Trophoblast cell (in vitro differentiated cells and primary cell): ENCODE results near the gene SMIM30.

Source experiments
- DNase-seq, 2 donors: peaks; one replicate each; pipeline ENCODE4 v3.0.0-alpha.2; 2016
- H2AFZ ChIP-seq: 2 replicates; pipeline ENCODE4 v1.6.1; 2013; ENCODE audit warnings: low read length, moderate library complexity, mild to moderate bottlenecking; ENCODE audit not compliant: insufficient read depth, poor library complexity
- H2AK5ac ChIP-seq: 2 replicates; pipeline ENCODE4 v1.6.1; 2013; ENCODE audit warnings: mild to moderate bottlenecking, low read length
- H2BK120ac ChIP-seq: 2 replicates; pipeline ENCODE4 v1.6.1; 2013; ENCODE audit warnings: low read length, mild to moderate bottlenecking, moderate library complexity; ENCODE audit not compliant: insufficient read depth, poor library complexity
- H2BK12ac ChIP-seq: 2 replicates; pipeline ENCODE4 v1.6.1; 2013; ENCODE audit warnings: mild to moderate bottlenecking, low read length, moderate library complexity
- H2BK5ac ChIP-seq: 2 replicates; pipeline ENCODE4 v1.6.1; 2013; ENCODE audit warnings: low read length, low read depth, moderate library complexity, mild to moderate bottlenecking; ENCODE audit not compliant: poor library complexity
- H3K14ac ChIP-seq: 2 replicates; pipeline ENCODE4 v1.6.1; 2013; ENCODE audit warnings: mild to moderate bottlenecking, low read length
- H3K18ac ChIP-seq: 2 replicates; pipeline ENCODE4 v1.6.1; 2013; ENCODE audit warnings: mild to moderate bottlenecking, low read length
- H3K23ac ChIP-seq: 2 replicates; pipeline ENCODE4 v1.6.1; 2013; ENCODE audit warnings: low read length
- H3K27ac ChIP-seq: 2 replicates; pipeline ENCODE4 v1.5.1; 2013; ENCODE audit warnings: low read depth, mild to moderate bottlenecking, inconsistent platforms, low read length, moderate library complexity
- H3K27me3 ChIP-seq: 2 replicates; pipeline ENCODE4 v1.6.1; 2013; ENCODE audit warnings: inconsistent platforms, mild to moderate bottlenecking, low read length, moderate library complexity; ENCODE audit not compliant: insufficient read depth
- H3K36me3 ChIP-seq, 2 experiments: 1 replicate in 1 of 2; 2 replicates in 1 of 2; pipeline ENCODE4 v1.6.1; 2013; ENCODE audit warnings: low read length in 2 of 2, mild to moderate bottlenecking in 2 of 2, moderate library complexity in 1 of 2; ENCODE audit not compliant: insufficient read depth in 2 of 2, control insufficient read depth in 1 of 2
- H3K4ac ChIP-seq: 2 replicates; pipeline ENCODE4 v1.6.1; 2013; ENCODE audit warnings: low read depth, mild to moderate bottlenecking, low read length, moderate library complexity
- H3K4me1 ChIP-seq, 2 experiments: 1 replicate in 1 of 2; 2 replicates in 1 of 2; pipeline ENCODE4 v1.6.1; 2013; ENCODE audit warnings: low read length in 2 of 2, mild to moderate bottlenecking in 2 of 2, moderate library complexity in 1 of 2; ENCODE audit not compliant: insufficient read depth in 2 of 2, control insufficient read depth in 1 of 2
- H3K4me2 ChIP-seq: 2 replicates; pipeline ENCODE4 v1.6.1; 2013; ENCODE audit warnings: inconsistent platforms, mild to moderate bottlenecking, low read length, moderate library complexity
- H3K4me3 ChIP-seq: 2 replicates; pipeline ENCODE4 v1.5.1; 2013; ENCODE audit warnings: mild to moderate bottlenecking, low read depth, low read length, inconsistent platforms
- H3K79me1 ChIP-seq: one replicate; pipeline ENCODE4 v1.6.1; 2013; ENCODE audit warnings: low read length
- H3K79me2 ChIP-seq: 2 replicates; pipeline ENCODE4 v1.6.1; 2013; ENCODE audit warnings: low read length, mild to moderate bottlenecking; ENCODE audit not compliant: control insufficient read depth, insufficient read depth, poor library complexity
- H3K9ac ChIP-seq: 2 replicates; pipeline ENCODE4 v1.6.1; 2013; ENCODE audit warnings: mild to moderate bottlenecking, low read length
- H3K9me3 ChIP-seq: 2 replicates; pipeline ENCODE4 v1.6.1; 2013; ENCODE audit warnings: low read depth, mild to moderate bottlenecking, control low read depth, inconsistent platforms, low read length; ENCODE audit not compliant: insufficient read depth
- H4K12ac ChIP-seq: 2 replicates; pipeline ENCODE4 v1.6.1; 2013; ENCODE audit warnings: low read depth, mild to moderate bottlenecking, low read length, moderate library complexity
- H4K8ac ChIP-seq: 2 replicates; pipeline ENCODE4 v1.6.1; 2013; ENCODE audit warnings: low read depth, mild to moderate bottlenecking, low read length, moderate library complexity
- H4K91ac ChIP-seq: one replicate; pipeline ENCODE4 v1.6.1; 2013; ENCODE audit warnings: low read depth, mild to moderate bottlenecking, low read length, moderate library complexity
- WGBS: extraction: QIAGEN DNeasy Blood & Tissue Kit; methylation state at CpG from one replicate; pipeline ENCODE4 v1.1.7; 2013; ENCODE audit warnings: missing lambda C conversion rate; ENCODE audit not compliant: insufficient read length, insufficient coverage; ENCODE audit errors: extremely low coverage; 5-methylcytosine and 5-hydroxymethylcytosine counted together

The SMIM30 gene

GRCh38 chr7:113134025-113134424 lies 15.7 kb upstream of the SMIM30 start:
- H4K8ac ChIP-seq = no peak overlapping the region
- no peak overlapping the region for H4K12ac ChIP-seq
- H3K4me2 ChIP-seq = no peak overlapping the region
- no peak overlapping the region for H3K4ac ChIP-seq
- H3K14ac ChIP-seq = no peak overlapping the region
- H3K79me1 ChIP-seq = no peaks in the 10 kb centered on the region
- H2BK12ac ChIP-seq = no peak overlapping the region
- DNase-seq = no peak
- no CpG with 5 or more reads among the region's 1 CpG for WGBS
- H3K36me3 ChIP-seq = no peaks in the 10 kb centered on the region
- H2BK120ac ChIP-seq = no peak overlapping the region
- H3K4me1 ChIP-seq = no peaks in the 10 kb centered on the region
- no peak overlapping the region for H3K18ac ChIP-seq
- no peaks in the 10 kb centered on the region for H3K9me3 ChIP-seq
- H2AFZ ChIP-seq = no peak overlapping the region
- H3K9ac ChIP-seq = no peak overlapping the region
- H3K4me3 ChIP-seq = no peak overlapping the region
- no peak overlapping the region for H2BK5ac ChIP-seq
- H3K27me3 ChIP-seq = no peaks in the 10 kb centered on the region
- no peak overlapping the region for H3K27ac ChIP-seq
- H3K23ac ChIP-seq = no peak overlapping the region
- H3K79me2 ChIP-seq = no peaks in the 10 kb centered on the region
- no peak overlapping the region for H2AK5ac ChIP-seq
- H4K91ac ChIP-seq = no peak overlapping the region

- Histone ChIP-seq H3K27me3 (no peaks in the 10 kb centered on the region), H3K23ac (no peak overlapping the region), H3K4me1 (no peaks in the 10 kb centered on the region), H3K4me3 (no peak overlapping the region), H2AFZ (no peak overlapping the region), H3K27ac (no peak overlapping the region), H2AK5ac (no peak overlapping the region), H3K79me2 (no peaks in the 10 kb centered on the region), H2BK5ac (no peak overlapping the region), H4K8ac (no peak overlapping the region), H3K18ac (no peak overlapping the region), H3K9me3 (peaks cover 2% of the 10 kb centered on the region), H3K4me2 (no peak overlapping the region), H3K79me1 (no peaks in the 10 kb centered on the region), H3K36me3 (no peaks in the 10 kb centered on the region), H2BK120ac (no peak overlapping the region), H3K14ac (no peak overlapping the region), H3K4ac (no peak overlapping the region), H4K91ac (no peak overlapping the region), H4K12ac (no peak overlapping the region), H3K9ac (no peak overlapping the region), H2BK12ac (no peak overlapping the region)
- no CpG with 5 or more reads among the region's 2 CpGs for WGBS
- DNase-seq = no peak
Observed at GRCh38 chr7:113131367-113131766, 13.0 kb upstream of the SMIM30 start.

- Histone ChIP-seq H3K4me2 (no peak overlapping the region), H3K79me1 (no peaks in the 10 kb centered on the region), H4K91ac (no peak overlapping the region), H3K4ac (no peak overlapping the region), H3K36me3 (no peaks in the 10 kb centered on the region), H3K27me3 (no peaks in the 10 kb centered on the region), H3K9ac (no peak overlapping the region), H2AK5ac (no peak overlapping the region), H2BK120ac (no peak overlapping the region), H2BK5ac (no peak overlapping the region), H2AFZ (no peak overlapping the region), H3K4me1 (no peaks in the 10 kb centered on the region), H2BK12ac (no peak overlapping the region), H4K12ac (no peak overlapping the region), H3K14ac (no peak overlapping the region), H3K18ac (no peak overlapping the region), H3K4me3 (no peak overlapping the region), H4K8ac (no peak overlapping the region), H3K79me2 (no peaks in the 10 kb centered on the region), H3K23ac (no peak overlapping the region), H3K9me3 (peaks cover 2% of the 10 kb centered on the region), H3K27ac (no peak overlapping the region)
- WGBS = no CpG with 5 or more reads among the region's 1 CpG
- no peak for DNase-seq
Observed at GRCh38 chr7:113128031-113128430, 9.7 kb upstream of the SMIM30 start.

- no peak overlapping the region for H2BK5ac ChIP-seq
- no peak overlapping the region for H3K27ac ChIP-seq
- H3K18ac ChIP-seq = no peak overlapping the region
- no peaks in the 10 kb centered on the region for H3K27me3 ChIP-seq
- H3K79me1 ChIP-seq = no peaks in the 10 kb centered on the region
- no peak overlapping the region for H2BK120ac ChIP-seq
- H4K12ac ChIP-seq = no peak overlapping the region
- H3K79me2 ChIP-seq = no peaks in the 10 kb centered on the region
- no peak overlapping the region for H4K91ac ChIP-seq
- H3K9ac ChIP-seq = no peak overlapping the region
- H2AFZ ChIP-seq = no peak overlapping the region
- H4K8ac ChIP-seq = no peak overlapping the region
- H3K23ac ChIP-seq = no peak overlapping the region
- no peak overlapping the region for H3K14ac ChIP-seq
- H3K4ac ChIP-seq = no peak overlapping the region
- H3K9me3 ChIP-seq = peaks cover 2% of the 10 kb centered on the region
- H3K4me2 ChIP-seq = no peak overlapping the region
- no peaks in the 10 kb centered on the region for H3K36me3 ChIP-seq
- DNase-seq = no peak
- H3K4me1 ChIP-seq = no peaks in the 10 kb centered on the region
- WGBS = no CpG with 5 or more reads among the region's 2 CpGs
- H2BK12ac ChIP-seq = no peak overlapping the region
- no peak overlapping the region for H3K4me3 ChIP-seq
- H2AK5ac ChIP-seq = no peak overlapping the region
Observed at GRCh38 chr7:113125728-113126127, 7.4 kb upstream of the SMIM30 start.
